Measurements from ENCODE around the gene MAPK12.

The MAPK12 gene

DNA sequence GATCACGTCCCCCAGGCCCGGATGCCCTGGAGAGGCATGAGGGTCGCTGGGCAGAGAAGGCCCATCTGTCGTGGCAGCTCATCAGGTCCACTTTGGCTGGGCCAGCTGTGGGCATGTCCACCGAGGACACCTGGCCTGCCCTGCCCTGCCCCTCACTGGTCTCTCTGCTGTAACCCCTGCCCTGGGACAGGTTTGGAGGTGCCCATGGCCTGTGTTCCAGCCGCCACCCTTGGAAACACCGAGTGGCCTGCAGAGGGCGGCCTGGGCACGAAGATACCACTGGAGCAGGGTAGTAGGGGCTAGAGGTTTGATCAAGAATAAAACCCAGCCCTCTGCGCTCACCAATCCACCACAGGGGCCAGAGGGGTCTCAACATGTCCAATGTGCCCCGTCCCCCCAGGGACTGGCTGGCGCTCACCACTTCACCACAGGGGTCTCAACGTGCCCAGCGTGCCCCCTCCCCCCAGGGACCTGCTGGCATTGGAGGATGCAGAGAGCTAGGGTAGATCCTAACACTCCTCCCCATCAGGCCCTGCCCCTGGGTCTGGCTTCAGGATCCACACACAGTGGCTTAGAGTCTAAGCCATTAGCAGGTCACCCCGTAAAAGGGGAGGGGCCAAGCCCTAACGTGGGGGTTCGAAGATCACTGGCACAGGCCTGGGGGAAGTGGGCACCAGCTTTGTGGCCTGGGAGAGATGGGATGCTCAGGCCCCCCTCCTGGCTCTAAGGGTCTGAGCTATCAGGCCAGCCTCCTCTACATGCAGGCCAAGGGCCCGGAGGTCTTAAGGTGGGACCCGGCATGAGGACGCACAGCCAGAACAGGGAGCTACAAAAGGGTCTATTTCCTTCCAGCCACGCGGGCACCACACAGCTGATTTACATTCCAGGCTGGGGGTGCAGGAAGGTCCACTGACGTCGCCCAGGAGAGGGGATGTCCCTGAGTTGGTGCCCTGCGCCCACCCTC is 9.1 kb downstream of the MAPK12 start:
- peak; percentile 84 for DNase-seq (ENCODE audit: low spot score)

DNA sequence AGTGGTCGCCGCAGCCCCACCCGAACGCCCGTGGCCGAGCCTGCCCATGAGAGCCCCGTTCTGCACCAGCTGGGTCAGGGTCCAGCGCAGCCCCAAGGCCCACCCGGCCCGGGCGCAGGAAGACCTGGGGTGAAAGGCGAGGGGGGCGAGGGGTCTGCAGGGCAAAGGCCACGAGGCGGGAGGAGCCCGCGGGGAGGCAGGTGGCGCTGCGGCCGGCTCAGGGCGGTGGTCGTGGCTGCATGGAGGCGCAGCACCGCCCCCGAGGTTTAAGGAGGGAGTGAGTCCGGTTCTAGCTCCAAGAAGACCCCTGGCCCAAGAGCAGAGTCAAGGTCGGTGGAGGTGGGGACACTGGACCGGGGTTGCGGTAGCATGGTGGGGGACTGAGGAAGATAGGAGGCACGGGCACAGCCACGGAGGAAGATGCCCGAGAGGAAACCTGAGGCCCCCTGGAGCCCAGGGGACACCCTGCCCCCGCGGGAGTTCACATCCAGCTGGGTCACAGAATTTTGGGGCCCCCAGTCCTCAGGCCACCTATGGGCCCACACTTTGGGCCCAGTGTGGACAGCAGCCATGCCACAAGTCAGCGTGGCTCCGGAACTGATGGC is 9.9 kb downstream of the MAPK12 start:
- DNase-seq (ENCODE audit: low spot score), result no peak

DNA sequence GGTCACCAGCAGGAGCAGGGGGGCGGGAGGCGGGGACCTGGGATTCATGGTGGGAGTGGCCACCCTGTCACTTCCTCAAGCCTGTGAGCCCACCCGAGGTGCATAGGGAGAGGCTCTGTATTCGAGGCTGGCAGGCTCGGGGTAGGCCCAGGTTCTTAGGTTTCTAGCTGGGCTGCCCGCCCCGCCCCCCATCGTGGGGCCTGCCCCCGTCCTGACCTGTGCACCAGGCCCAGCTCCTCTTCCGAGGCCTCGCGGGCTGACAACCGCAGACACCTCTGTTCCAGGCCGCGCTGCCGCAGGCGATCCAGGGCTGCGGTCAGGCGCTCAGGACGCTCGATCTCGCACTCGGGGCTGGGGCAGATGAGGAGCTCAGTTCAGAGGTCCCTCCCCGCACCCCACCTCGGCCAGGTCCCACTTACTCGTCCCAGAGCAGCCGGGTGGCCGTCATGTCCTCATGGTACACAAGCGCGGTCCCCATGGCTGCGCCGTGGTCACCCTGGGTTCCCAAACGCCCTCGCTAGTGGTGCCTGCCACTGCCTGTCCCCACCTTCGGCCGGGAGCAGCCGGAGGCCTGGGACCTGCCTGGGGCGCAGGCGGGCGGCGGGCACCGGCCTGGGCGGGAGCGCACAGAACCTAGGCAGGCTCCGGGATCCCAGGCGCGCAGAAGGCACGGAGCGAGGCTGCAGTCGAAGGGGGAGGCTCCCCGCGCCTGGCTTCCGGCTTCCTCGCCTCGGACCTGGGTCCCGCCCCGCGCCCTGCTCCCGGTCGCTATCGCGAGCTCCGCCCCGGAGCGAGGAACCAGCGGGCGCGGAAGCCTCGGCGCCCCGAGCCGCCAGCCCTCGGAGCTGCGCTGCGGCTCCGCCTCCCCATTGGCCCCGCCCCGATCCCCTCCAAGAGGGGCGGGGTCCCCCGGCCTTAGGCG is 10.7 kb downstream of the MAPK12 start, which contains the start of gene HDAC10:
HDAC10 (minus strand) TSS at position 711 of the 922 bp plus-strand sequence; CDS start at position 478, 233 bp downstream.
- DNase-seq (ENCODE audit: low spot score), result peak; percentile 80

DNA sequence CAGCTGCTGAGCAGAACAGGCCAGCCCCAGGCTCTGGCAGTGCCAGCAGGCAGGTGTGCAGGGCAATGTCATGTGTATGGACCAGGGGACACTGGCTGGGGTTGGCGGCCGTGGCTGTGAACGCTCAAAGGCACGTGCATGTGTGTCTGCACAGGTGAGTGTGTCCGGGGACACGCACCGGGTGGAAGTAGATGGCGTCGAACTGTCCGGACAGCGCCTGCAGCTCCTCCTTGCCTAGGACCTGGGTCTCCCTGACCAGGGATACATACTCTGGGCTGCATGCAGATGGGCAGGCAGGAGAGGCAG is 11.3 kb downstream of the MAPK12 start:
- DNase-seq (ENCODE audit: low spot score), result no peak

DNA sequence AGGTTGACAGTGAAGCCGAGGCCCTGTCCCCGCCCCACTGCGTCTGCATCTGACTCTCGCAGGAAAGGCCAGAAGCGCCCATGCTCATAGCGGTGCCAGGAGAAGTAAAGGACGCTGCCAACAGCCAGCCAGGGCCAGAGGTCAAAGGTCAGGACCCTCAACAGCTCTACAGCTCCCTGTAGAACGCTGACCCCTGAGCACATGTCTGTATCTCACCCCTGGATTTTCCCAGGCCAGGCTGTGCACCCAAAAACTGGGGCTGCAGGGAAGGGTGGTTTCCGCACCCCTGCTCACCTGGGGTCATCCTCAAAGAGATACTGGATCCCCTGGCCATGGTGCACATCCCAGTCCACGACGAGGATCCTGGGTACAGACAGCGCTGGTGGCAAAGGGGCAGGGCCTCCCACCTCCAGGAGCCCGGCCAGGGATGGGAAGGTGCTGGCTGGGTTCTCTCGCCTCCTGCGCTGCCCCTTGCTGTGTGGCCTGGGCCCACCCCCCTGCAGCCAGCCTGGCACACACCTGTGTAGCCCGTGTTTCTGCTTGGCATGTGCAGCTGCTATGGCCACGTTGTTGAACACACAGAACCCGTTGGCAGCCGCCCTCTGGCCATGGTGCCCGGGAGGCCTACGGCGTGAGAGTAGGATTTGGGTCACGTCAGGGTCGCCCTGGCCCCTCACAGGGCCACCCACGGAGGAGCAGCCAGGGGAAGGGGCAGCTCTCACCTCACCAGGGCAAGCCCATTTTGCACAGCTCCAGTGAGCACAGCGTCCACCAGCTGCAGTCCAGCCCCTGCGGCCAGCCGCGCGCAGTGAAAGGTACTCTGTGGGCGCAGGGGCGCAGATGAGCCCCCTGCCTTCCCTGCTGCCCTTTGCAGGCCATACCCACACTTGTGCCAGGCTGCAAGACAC is 11.9 kb downstream of the MAPK12 start:
- DNase-seq (ENCODE audit: low spot score), result no peak

DNA sequence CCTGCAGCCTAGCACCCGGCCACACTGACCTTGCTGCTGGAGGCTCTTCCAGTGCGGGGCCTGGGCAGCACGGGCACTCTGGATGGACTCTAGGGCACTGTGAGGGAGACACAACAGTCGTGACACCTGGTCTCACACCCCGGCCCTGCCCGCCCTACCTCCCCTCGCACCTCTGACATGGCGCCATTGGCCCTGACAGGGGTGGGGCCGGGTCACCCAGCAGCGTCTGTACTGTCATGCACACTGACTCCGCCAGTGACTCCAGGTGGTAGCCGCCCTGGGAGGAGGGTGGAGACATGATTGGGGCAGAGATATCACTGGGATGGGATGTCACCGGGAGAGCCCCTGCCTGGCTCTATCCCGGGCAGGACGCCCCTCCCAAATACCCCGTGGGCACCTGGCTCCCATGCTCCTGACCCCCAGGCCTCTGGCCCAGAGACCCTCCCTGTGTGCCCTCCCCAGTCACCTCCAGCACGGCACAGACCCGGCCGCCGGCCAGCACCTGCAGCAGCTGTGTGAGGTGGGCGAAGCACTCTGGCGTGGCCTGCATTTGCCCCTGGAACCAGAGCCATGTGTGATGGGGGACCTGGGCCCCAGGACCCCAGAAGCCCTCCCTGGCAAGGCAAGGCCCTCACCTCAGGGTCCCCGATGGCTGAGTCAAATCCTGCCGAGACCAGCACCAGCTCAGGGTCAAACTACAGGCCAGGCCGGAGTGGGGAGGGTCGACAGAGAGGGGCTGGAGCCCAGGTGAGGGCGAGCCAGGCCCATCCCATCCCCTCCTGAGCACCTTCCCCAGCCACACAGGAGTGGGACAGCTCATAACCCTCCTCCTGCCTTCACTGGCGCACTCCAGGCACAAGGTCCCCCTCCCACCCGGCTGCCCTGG is 13.0 kb downstream of the MAPK12 start:
- no peak for DNase-seq (ENCODE audit: low spot score)

DNA sequence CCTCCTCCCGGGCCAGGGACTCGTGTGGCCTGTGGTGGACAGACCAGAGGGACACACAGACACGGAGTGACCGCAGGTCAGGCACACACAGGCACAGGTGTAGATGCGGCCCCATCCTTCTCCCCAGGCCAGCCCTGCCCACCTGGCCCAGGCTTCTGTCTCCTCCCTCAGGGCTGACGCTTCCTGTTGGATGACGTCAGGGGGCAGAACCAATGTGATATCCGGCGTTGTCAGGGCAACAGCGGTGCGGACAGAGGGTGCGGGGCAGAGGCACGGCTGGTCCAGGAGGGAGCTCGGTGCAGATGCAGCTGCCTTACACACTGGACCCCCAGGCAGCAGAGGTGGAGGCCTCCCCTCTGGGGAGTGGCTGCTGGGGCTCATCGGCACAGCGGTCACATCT is 13.7 kb downstream of the MAPK12 start:
- no peak for DNase-seq (ENCODE audit: low spot score)

DNA sequence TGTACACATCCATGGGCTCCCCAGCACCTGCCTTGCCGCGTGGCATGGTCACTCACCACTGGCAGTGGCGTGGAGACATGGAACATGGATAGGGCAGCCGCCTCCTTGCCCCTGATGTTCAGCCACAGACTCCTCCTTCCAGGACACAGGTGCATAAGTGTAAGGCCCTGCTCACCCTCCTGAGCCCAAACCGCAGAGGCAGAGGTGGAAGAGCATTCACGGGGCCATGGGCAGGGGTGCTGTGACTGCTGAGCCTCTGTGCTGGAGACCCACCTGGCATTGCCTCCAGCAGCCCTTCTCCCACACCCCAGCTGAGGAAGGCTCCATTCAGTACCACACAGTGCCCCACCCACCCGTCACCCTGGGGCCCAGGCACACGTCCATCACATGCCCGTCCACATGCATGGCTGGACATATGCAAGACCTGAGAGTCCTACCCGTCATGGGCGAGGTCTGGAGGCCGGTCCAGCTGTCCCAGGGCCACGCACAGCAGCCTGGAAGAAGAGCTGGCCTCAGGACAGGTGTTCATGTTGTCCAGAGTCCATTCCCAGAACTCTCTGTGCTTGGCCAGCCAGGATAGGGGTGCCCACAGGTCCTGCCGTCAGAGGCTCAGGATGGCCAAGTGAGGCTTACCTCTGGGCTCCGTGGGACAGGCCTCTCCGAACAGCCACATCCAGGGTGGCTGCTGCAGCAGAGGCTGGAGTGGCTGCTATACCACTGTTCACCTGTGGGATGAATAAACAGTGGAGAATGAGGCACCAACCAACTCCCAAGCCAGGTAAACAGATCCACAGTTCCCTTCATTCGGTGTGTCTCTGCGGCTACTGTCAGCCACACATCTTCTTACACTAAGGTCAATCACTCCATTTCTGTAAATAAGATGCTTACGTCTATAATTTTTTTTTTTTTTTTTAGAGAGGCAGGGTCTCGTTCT is 15.0 kb downstream of the MAPK12 start:
- no peak for DNase-seq (ENCODE audit: low spot score)

DNA sequence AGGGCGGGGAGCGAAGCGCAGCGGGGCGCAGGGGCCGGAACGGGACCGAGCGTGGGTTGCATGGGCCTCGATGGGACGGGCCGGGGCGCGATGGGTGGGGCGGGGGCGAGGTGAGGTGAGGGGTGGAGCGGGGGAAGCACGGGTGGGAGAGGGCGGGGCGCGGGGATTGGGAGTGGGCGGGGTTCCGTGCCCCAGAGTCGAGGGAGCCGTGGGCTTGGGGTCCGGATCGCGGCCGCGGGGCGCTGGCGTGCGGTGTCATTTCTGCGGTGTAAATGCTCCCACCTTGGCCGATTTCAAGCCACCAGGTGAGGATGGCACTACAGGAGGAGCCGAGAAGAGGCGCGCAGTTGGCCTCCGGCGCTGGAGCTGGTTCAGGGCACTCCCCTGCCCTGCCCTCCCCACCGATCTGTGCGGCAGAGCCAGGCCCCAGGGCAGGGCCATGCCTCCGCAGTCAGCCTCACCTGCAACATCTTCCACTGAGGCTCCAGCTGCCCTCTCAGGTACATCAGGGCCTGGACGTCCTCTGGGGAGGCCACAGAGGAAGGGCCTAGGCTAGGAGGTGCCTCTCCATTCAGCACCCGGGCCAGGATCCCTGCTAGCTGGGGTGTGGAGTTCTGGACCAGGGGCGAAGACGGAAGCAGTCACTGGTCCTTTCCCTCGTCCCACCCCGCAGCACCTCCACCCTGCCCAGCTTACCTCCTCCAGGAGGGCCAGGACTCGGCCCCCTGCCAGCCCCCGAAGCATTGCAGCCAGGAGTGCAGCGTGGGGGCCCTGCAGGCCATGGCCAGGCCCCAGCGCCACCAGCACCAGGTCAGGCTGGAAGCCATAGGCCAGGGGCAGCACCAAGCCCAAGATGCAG is 16.0 kb downstream of the MAPK12 start:
- DNase-seq (ENCODE audit: low spot score), result no peak

DNA sequence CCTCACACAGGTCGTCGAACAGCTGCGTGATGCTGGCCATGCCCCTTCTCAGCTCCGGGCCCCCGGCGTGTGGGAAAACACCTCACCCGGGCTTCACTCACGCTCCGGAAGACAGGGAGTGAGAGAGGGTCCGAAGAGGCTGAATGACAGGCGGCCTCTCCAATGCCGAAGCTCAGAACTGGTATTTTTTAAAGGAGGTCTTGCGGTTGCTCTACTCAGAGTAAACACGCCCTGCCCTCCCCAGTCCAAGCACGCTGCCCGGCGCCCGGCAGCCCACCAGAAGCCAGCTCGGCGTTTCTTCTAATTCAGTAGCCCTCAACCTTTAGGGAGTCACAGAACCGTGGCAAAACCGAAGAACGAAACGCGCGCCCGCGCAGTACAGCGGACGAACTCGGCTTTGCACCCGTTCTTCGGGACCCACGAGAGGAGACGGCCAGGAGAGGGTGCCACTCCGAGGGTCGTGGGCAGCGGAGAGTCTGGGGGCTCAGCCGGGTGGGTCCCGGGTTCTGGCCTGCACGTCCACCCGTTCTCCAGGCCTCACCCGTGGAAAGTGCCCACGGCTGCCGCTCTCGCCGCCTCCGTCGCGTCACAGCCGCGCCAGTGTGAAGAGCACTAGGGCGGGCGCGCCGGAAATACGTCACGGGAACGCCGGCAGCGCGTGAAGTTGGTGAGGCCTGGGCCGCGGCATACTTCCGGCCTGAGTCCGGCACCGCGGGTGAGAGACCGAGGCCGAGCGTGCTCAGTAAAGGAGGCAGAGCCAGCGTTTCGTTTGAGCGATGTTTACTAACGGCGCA is 16.9 kb downstream of the MAPK12 start, which contains the start of gene TUBGCP6:
TUBGCP6 (minus strand) TSS at position 604 of the 794 bp plus-strand sequence; CDS start at position 40, 564 bp downstream.
- peak; percentile 97 for DNase-seq (ENCODE audit: low spot score)

DNA sequence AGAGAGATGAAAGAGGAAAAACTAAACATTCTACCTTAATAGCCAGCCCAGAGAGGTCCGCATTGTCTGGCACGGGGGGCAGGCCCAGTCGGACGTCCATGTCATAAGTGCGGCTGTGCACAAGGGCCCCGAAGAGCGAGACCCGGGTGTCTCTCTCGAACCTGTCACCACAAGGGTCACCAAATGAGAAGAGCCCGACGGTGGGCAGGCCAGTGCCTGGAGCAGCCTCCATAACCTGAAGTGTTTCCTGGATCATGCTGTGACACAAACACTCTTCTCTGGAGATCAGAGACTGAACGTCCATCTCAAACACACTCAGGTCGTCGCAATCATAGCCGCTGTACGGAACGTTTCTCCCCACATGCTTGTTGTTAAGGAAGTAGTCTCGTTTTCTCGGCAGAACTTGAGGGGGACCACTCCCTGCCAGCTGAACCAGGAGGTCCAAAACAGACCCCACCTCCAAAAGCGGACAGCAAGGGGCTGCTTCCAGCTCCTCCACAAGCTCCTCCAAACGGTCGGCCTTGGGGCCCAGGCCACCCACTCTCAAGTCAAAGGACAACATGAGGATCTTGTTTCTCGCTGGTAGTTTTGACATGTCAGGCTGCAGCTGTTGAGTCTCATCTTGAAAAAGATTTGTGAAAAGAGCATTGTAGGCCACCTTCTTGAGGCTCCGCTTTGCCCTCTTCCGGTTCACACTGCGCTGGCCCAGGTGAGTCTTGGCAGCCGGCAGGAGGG is 17.6 kb downstream of the MAPK12 start:
- DNase-seq (ENCODE audit: low spot score), result no peak

DNA sequence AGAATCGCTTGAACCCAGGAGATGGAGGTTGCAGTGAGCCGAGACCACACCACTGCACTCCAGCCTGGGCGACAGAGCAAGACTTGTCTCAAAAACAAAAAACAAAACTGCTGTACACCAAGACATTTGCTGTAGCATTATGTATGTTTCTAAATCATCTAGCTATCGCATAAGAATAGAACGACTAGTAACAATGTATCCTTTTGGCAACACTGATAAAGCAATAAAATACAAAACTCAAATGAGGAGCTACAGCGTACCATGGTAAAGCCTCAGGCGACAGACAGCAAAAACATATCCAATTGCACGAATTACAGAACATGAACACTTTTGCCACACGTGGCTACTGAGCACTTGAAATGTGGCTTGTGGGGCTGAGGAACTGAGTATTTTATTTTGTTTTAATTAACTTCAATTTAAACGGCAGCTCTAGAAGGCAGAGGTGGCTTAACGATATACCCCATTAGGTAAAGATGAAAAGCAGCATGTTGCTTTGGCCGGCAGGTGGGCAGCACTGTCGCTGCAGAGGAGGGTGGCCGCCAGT is 19.0 kb downstream of the MAPK12 start:
- DNase-seq (ENCODE audit: low spot score), result no peak

DNA sequence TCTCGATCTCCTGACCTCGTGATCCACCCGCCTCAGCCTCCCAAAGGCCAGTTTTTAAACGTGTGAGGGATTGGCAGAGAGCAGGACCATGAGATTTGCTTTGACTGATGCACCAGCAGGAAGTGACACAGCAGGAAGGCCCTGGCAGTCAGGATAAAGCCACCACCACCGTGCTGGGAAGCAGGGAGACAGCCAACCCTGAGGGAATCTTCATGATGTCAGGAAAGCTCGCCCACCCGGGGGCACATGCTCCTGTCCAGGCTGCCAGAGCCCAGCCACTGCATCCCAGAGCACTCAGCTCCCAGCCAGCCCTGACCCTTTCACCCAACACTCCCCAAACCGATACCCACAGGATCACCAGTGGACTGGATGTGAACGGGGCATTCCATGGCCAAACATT is 22.7 kb downstream of the MAPK12 start:
- no peak for DNase-seq (ENCODE audit: low spot score)

DNA sequence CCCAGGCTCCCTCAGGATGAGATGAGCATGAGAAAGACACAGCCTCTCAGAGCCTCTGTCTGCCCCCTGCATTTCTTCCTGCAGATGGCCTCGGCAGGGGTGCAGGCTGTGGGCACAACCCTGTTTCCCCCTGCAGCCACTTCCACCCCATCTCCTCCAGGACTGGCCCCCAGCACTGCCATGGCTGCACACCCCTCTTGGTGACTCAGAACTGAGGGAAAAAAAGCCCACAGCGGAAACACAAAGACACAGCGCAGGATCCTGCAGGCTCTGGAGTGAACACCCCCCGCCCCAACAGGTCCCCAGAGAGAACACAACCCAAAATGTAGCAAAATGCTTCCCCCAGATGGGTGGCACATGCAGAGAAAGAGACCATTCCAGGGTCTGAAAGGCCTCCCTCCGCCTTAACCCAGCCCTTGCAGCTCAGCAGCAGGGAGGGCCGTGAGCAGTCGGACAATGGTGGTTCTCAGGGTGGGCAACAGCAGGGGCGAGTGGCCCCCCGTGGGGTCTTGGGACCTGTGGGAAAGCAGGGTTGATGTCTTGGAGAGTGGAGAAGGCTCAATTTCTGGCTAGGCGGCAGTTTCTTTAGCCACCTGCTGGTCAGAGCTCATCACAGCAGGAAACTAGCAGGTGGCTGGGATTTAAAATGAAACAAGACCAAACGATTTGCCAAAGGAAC is 24.6 kb downstream of the MAPK12 start:
- no peak for DNase-seq (ENCODE audit: low spot score)

DNA sequence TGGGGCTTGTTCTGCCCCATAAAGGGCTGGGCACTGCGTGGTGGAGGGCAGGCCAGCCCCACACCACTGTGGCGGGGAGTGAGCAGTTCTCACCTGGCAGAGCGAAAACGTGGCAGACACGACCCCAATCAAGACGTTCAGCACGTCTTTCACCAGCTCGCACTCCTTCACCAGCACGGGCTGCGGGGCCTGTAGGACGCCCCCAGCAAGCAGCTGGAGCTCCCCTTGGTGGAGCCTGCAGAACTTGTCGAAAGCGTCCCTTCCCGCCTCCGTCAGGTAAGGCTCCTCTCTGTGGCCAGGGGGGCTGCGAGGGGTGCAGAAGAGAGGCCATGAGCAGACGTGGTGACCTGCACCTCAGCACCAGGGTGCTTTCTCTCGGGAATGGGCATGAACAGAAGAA is 28.3 kb downstream of the MAPK12 start:
- no peak for DNase-seq (ENCODE audit: low spot score)
